ENCODE measurements around the gene CHI3L2. TPM values are rescaled to one million over a fixed set of nuclear protein-coding genes. Genes with fewer than 3 reads are reported as not detected.

Gene CHI3L2
- total and polyA plus RNA-seq, 2 experiments from 2014 or later = 0.68 TPM; not detected in 1

- DNase-seq (ENCODE audit: low spot score) (no peak), ATAC-seq (no peak)
- Histone ChIP-seq H3K9me2 (ENCODE audit: insufficient read depth) (no peaks in the 10 kb centered on the region), H3F3A (replicated peaks; ENCODE audit: low read depth) (no peaks in the 10 kb centered on the region), H3K4me2 (no peak overlapping the region), H2AFZ (no peak overlapping the region), H3K4me3 (no peak overlapping the region), H3K4me1 (ENCODE audit: insufficient read depth) (no peaks in the 10 kb centered on the region), H3K79me2 (replicated peaks; ENCODE audit: insufficient read depth) (no peaks in the 10 kb centered on the region), H3K27ac (ENCODE audit: low read depth) (no peak overlapping the region), H3K27me3 (ENCODE audit: insufficient read depth) (no peaks in the 10 kb centered on the region), H3K36me3 (ENCODE audit: insufficient read depth) (peaks cover 6% of the 10 kb centered on the region; the same call in 1 of the 2 replicates), H4K20me1 (replicated peaks; ENCODE audit: insufficient read depth) (no peaks in the 10 kb centered on the region)
- H3K9me3 Mint-ChIP-seq = no peaks in the 10 kb centered on the region
- H3K4me3 Mint-ChIP-seq = no peak overlapping the region
- no peaks in the 10 kb centered on the region for H3K4me1 Mint-ChIP-seq
- peaks cover 21% of the 10 kb centered on the region; the same call in 2 of the 3 replicates for H3K36me3 Mint-ChIP-seq (ENCODE audit: low read depth)
- no peak for TF ChIP-seq POLR2AphosphoS5 (IDR thresholded peaks at IDR 0.05; ENCODE audit: low read depth)
- no peak for TF ChIP-seq ZNF462 (CRISPR knock-in tag; IDR thresholded peaks at IDR 0.05)
- TF ChIP-seq ZNF331 (CRISPR knock-in tag; IDR thresholded peaks at IDR 0.05; ENCODE audit: low read depth) = no peak
- TF ChIP-seq REST (IDR thresholded peaks at IDR 0.05; ENCODE audit: unreplicated experiment) = no peak
- TF ChIP-seq JUNB (IDR thresholded peaks at IDR 0.05; ENCODE audit: unreplicated experiment) = no peak
- TF ChIP-seq EZH2 (IDR thresholded peaks at IDR 0.05; ENCODE audit: low read depth, unreplicated experiment) = no peak
- no peak for TF ChIP-seq ETS1 (IDR thresholded peaks at IDR 0.05)
- no peak for TF ChIP-seq CREB1 (CRISPR knock-in tag; IDR thresholded peaks at IDR 0.05; ENCODE audit: low read depth)
- no peak for TF ChIP-seq EZH2phosphoT487 (IDR thresholded peaks at IDR 0.05; ENCODE audit: unreplicated experiment)
- no peak for TF ChIP-seq CTCF (conservative IDR thresholded peaks at IDR 0.05; ENCODE audit: low read depth in 2 of 2)
- no peak for TF ChIP-seq ZNF114 (CRISPR knock-in tag; IDR thresholded peaks at IDR 0.05)
- TF ChIP-seq NANOG (IDR thresholded peaks at IDR 0.05; ENCODE audit: borderline replicate concordance) = no peak
- TF ChIP-seq STAT1 (IDR thresholded peaks at IDR 0.05; ENCODE audit: unreplicated experiment) = no peak
- no peak overlapping the region for H3K27ac Mint-ChIP-seq
- no peaks in the 10 kb centered on the region for H3K27me3 Mint-ChIP-seq (ENCODE audit: insufficient read depth, low read depth, poor library complexity)
Observed at GRCh38 chr1:111179968-111180533, 47.5 kb upstream of the CHI3L2 start.

All from GM23338 (cell line).